HEK293 (cell line): ENCODE measurements around the gene POC5.

Experiments used
- CTCF ChIP-seq: fragments of 450-650 bp; formaldehyde crosslinking; IDR thresholded peaks from 2 replicates; pipeline ENCODE4 v1.5.1; 2016; ENCODE audit warnings: missing biosample characterization, missing genetic modification characterization
- GLI2 ChIP-seq: fragments of 450-650 bp; formaldehyde crosslinking; IDR thresholded peaks from 2 replicates; pipeline ENCODE4; 2017; ENCODE audit warnings: missing biosample characterization, missing genetic modification characterization, low read depth, borderline replicate concordance
- KLF16 ChIP-seq: fragments of 450-650 bp; formaldehyde crosslinking; IDR thresholded peaks from 2 replicates; pipeline ENCODE4 v1.5.1; 2017; ENCODE audit warnings: missing biosample characterization, missing genetic modification characterization
- ZBTB49 ChIP-seq: fragments of 450-650 bp; formaldehyde crosslinking; IDR thresholded peaks from 2 replicates; pipeline ENCODE4 v1.5.1; 2016; ENCODE audit warnings: missing biosample characterization, missing genetic modification characterization, low read depth
- ZBTB8A ChIP-seq: fragments of 450-650 bp; formaldehyde crosslinking; IDR thresholded peaks from 2 replicates; pipeline ENCODE4 v1.5.1; 2016; ENCODE audit warnings: missing biosample characterization, missing genetic modification characterization
- ZNF510 ChIP-seq: fragments of 450-650 bp; formaldehyde crosslinking; IDR thresholded peaks from 2 replicates; pipeline ENCODE4 v1.5.1; 2018; ENCODE audit warnings: mild to moderate bottlenecking, missing genetic modification characterization, missing biosample characterization; ENCODE audit not compliant: insufficient replicate concordance
- ZNF514 ChIP-seq: fragments of 450-650 bp; formaldehyde crosslinking; IDR thresholded peaks from 2 replicates; pipeline ENCODE4 v1.5.1; 2016; ENCODE audit warnings: missing biosample characterization, missing genetic modification characterization
- ZNF776 ChIP-seq: fragments of 450-650 bp; formaldehyde crosslinking; IDR thresholded peaks from 2 replicates; pipeline ENCODE4 v1.5.0; 2017; ENCODE audit warnings: missing biosample characterization, missing genetic modification characterization, borderline replicate concordance
- TF ChIP-seq, protein P1 (sequence below): fragments of 450-650 bp; formaldehyde crosslinking; conservative IDR thresholded peaks from 2 replicates; pipeline ENCODE4 v1.5.1; 2016; ENCODE audit warnings: low read depth, missing biosample characterization, missing genetic modification characterization

GRCh38 chr5:75711151-75711550 lies 6.1 kb downstream of the POC5 start:
- TF ChIP-seq ZBTB49 (tag by site-specific recombination), result no peak
- TF ChIP-seq CTCF (tag by site-specific recombination), result no peak
- no peak for TF ChIP-seq ZNF776 (tag by site-specific recombination)
- no peak for TF ChIP-seq ZNF514
- TF ChIP-seq ZBTB8A, result no peak
- TF ChIP-seq, protein P1, sequence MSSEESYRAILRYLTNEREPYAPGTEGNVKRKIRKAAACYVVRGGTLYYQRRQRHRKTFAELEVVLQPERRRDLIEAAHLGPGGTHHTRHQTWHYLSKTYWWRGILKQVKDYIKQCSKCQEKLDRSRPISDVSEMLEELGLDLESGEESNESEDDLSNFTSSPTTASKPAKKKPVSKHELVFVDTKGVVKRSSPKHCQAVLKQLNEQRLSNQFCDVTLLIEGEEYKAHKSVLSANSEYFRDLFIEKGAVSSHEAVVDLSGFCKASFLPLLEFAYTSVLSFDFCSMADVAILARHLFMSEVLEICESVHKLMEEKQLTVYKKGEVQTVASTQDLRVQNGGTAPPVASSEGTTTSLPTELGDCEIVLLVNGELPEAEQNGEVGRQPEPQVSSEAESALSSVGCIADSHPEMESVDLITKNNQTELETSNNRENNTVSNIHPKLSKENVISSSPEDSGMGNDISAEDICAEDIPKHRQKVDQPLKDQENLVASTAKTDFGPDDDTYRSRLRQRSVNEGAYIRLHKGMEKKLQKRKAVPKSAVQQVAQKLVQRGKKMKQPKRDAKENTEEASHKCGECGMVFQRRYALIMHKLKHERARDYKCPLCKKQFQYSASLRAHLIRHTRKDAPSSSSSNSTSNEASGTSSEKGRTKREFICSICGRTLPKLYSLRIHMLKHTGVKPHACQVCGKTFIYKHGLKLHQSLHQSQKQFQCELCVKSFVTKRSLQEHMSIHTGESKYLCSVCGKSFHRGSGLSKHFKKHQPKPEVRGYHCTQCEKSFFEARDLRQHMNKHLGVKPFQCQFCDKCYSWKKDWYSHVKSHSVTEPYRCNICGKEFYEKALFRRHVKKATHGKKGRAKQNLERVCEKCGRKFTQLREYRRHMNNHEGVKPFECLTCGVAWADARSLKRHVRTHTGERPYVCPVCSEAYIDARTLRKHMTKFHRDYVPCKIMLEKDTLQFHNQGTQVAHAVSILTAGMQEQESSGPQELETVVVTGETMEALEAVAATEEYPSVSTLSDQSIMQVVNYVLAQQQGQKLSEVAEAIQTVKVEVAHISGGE (tag by site-specific recombination), result no peak
- TF ChIP-seq KLF16 (tag by site-specific recombination), result no peak
- no peak for TF ChIP-seq ZNF510 (tag by site-specific recombination)
- no peak for TF ChIP-seq GLI2 (tag by site-specific recombination)
